CD4-positive, alpha-beta T cell treated with Interleukin-1 beta for 1 hour (primary cell): ENCODE measurements around the gene B4GALT4.
"Not testable (repeated sequence)": the region's sequence is repeated elsewhere in the genome, so short reads cannot be mapped to it uniquely, and the experiment has no call there.

Experiments used
- DNase-seq, 2 donors: peaks; one replicate each; pipeline ENCODE4 v3.0.0-alpha.2; 2020 to 2022

B4GALT4 gene

GRCh38 chr3:119194237-119195150 lies 46.2 kb downstream of the B4GALT4 start:
- DNase-seq = no peak

DNA sequence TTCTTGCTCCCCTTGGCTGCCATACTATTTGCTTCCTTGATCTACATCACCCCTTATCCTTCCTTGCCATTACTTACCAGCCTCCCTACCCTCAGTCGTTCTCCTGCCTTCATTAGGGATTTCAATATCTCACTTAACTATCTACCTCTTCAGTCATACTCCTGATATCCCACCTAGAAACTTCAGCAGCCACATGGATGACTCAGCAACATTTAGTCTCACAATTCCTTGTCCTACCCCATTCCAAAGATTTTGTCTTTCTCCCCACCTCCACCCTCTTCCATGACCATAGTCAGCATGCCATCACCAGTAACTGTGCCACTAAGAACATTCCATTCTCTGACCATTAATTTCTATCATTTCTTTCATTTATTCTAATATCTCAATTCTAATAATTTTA lies 48.9 kb downstream of the B4GALT4 start:
- no peak for DNase-seq

- no peak for DNase-seq
Observed at GRCh38 chr3:119187266-119187665, 53.4 kb downstream of the B4GALT4 start.

DNA sequence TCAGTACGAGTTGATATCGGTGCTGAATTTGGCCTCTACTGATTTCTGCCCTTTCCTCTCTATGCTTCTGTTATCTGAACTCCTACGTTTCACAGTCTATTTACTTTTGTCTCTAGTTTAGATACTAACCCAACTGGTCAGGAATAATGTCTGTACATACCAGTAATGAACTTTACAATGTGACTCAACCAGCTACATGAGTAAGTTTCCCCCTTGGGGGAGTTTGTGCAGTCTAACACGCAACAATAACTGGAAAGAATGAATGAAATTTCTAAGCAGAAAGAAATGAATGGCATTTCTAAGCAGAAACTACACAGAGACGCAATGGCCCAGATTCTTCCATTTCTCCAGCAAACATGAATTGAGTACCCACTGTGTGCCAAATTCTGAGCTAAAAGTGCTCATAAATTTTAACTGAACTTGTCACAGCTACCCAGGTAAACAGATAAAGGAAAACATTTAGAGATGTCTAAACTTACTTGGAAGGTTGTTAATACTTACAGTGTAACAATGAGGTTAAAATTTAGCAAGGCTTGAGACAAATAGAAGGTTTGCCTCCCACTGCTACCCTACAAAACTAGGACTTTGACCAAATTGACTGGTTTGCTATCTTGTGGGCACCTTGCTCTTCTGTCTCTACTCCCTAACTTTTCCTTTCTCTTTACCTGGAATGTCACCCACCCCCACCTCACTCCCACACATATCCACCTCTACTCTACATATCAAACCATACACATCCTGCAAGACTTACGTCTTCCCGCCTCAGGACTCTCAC lies 55.7 kb downstream of the B4GALT4 start:
- DNase-seq = no peak

GRCh38 chr3:119184111-119184510 lies 56.6 kb downstream of the B4GALT4 start:
- DNase-seq = no peak

GRCh38 chr3:119181765-119182164 lies 58.9 kb downstream of the B4GALT4 start:
- no peak for DNase-seq

DNA sequence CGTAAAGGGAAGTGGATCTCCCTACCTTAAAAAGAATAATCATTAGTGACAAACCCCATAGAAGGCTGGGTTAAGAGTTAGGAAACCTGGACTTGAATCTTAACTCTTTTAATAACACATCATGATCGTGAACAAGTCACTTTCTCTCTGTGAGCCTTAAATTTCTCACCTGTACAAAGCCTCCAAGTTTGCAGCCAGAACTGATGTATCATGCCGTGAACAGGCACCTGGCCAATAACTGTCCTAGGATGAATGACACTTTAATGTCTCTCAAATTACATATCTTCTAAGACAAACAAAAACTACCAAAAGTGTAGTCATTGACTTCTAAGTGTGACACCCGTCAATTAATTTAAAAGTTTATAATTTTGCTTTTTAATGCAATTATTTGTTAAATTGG lies 63.4 kb downstream of the B4GALT4 start:
- DNase-seq = no peak

DNA sequence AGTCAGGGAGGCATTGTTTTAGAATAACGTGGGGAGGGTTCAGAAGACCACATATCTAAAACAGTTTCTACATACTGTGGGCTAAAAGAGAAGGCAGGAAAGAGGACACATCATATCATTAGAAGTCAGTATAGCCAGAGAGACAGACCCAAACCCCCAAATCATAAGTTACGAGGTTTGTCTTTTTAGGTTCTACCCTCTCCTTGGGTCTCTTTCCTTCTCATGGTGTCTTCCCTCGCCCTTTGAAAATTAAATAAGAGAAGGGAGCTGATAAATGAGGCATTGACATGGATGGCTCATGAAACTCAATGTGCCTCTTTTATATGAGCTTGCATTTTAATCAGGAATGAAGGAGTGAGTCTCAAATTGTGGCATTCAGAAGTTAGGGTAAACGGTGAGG lies 63.9 kb downstream of the B4GALT4 start:
- no peak for DNase-seq

DNA sequence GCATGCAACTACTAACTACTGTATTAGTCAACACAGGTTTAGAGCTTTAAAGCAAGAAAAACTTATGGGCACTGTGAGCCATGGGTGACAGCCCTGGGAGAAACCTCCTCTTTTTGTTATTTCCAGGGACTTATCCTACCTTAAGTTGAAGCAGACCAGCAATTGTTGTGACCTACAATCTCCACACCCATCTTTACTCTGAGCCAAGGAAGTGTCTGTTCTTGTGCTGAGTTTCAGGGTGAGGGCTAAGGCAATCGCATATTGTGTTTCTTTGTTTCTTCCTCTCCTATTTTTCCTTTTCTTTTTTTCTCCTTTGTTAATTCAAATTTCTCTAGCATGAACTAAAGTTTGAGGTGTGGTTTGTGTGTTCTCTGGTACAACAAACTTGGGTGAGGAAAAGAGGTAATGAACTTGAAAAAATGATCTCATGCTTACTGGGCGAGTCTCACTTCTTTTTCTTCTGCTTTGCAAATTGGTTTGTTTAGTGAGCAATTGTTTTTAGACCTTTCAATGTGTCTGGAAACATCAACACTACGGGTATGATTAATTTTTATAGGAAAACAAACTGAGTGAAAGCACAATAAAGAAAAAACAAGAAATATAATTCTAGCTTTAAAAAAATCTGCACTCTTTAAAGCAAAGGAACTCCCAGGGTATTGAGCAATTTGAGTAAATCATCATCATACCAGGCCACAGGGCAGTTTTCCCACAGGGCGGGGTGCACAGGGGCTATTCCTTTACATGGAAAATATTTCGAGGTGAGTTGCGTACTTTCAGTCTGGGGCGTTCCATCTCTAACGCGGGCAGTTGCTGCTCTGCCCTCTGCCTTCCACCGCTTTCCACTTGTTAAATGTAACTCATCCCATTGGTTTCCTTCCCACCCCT lies 64.6 kb downstream of the B4GALT4 start:
- DNase-seq = no peak

DNA sequence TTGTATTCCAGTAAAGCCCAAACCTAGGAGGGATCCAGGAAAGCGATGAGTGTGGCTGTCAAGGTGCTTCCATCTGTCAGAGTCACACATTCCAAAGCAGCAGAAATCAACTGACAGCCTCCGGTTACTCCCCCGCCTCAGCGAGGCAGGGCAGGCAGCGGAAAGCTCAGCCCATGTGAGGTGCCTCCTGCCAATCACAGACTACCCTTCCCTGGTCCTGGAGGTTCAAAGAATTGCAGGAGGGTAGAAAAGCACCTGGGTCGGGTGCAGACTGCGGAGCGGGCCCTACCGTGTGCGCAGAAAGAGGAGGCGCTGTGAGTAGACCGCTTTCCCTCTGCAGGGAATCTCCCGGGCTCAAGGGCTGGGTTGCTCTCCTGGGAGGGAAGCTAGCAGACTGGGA lies 67.4 kb downstream of the B4GALT4 start, which contains the start of gene UPK1B:
Gene UPK1B, plus strand, starts transcription at position 274 of the 400 bp plus-strand sequence. CDS start 13,144 bp downstream, outside the sequence.
- no peak for DNase-seq

DNA sequence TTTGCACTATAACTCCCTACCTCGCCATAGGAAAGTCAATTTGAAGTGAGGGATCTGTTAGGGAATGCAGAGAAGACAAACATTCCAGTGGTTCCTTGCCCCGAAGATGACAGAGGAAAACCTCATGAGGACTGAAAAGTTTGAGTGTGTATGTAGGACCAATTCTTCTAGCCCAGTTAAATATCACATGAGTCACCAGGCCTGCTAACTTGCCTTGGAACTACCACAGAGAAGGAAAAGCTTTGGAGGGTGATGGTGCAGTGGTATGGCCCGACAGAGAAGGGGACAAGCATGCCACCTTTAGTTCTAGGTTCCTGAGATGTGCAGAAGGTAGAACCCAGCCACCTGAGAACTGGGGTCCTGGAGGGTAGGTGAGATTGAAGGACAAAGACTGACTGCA lies 69.9 kb downstream of the B4GALT4 start:
- DNase-seq = no peak

DNA sequence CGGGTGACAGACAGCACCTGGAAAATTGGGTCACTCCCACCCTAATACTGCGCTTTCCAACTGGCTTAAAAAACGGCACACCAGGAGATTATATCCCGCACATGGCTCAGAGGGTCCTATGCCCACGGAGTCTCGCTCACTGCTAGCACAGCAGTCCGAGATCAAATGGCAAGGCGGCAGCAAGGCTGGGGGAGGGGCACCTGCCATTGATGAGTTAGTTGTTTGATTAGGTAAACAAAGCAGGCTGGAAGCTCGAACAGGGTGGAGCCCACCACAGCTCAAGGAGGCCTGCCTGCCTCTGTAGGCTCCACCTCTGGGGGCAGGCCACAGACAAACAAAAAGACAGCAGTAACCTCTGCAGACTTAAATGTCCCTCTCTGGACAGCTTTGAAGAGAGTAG lies 75.9 kb downstream of the B4GALT4 start:
- DNase-seq = not testable (repeated sequence)
